Caco-2 (cell line): ENCODE results near the gene PNPLA7. TPM values are rescaled to one million over a fixed set of nuclear protein-coding genes. Genes with fewer than 3 reads are reported as not detected.
A peak's percentile ranks its signal among the peaks of the same experiment; 100 is the strongest.

Source experiments
- BruUV-seq: library from RNA; stranded (reverse); fragments of 400-500 nt; replicated peaks from 2 replicates; lab custom pipeline; 2021; lab: Mats Ljungman, UMichigan
- CTCF ChIA-PET: fragments of 300-600 bp; sonication (Branson Sonifier 250); formaldehyde crosslinking; loops from one replicate; lab custom pipeline; 2022; ENCODE audit warnings: antibody characterized with exemption; lab: Charles Lee
- POLR2A ChIA-PET: fragments of 300-600 bp; sonication (Branson Sonifier 250); formaldehyde crosslinking; loops from one replicate; lab custom pipeline; 2022; ENCODE audit warnings: antibody characterized with exemption; lab: Charles Lee
- DNase-seq, 2 experiments: peaks; one replicate each; pipeline versions ENCODE4 v3.0.0 to v3.0.0-alpha.2; 2020 to 2022
- H3K27me3 ChIP-seq: replicated peaks from 2 replicates; pipeline ENCODE4 v1.6.0; 2011; ENCODE audit warnings: low read length; ENCODE audit not compliant: control insufficient read depth, insufficient read depth
- H3K36me3 ChIP-seq: 2 replicates; pipeline ENCODE4 v1.5.1; 2011; ENCODE audit warnings: low read length; ENCODE audit not compliant: control insufficient read depth, insufficient read depth
- H3K4me1 ChIP-seq: fragments of 250-450 bp; sonication (Bioruptor Pico); 2 replicates; pipeline ENCODE4 v1.5.1; 2020; ENCODE audit warnings: mild to moderate bottlenecking
- H3K4me3 ChIP-seq: 2 replicates; pipeline ENCODE4 v1.5.1; 2011; ENCODE audit warnings: low read depth, mild to moderate bottlenecking, control low read depth, low read length
- H3K9me3 ChIP-seq: fragments of 250-450 bp; sonication (Bioruptor Pico); 2 replicates; pipeline ENCODE4 v1.5.1; 2020; ENCODE audit warnings: mild to moderate bottlenecking, moderate library complexity
- H3K27ac Mint-ChIP-seq: one replicate; pipeline ENCODE4 v1.8.0; 2022; ENCODE audit warnings: mixed read lengths; ENCODE audit not compliant: unreplicated experiment
- H3K27me3 Mint-ChIP-seq: one replicate; pipeline ENCODE4 v1.8.0; 2022; ENCODE audit warnings: mixed read lengths; ENCODE audit not compliant: insufficient read depth, unreplicated experiment
- H3K36me3 Mint-ChIP-seq: one replicate; pipeline ENCODE4 v1.8.0; 2022; ENCODE audit warnings: mild to moderate bottlenecking, mixed read lengths; ENCODE audit not compliant: insufficient read depth, unreplicated experiment
- H3K4me1 Mint-ChIP-seq: one replicate; pipeline ENCODE4 v1.8.0; 2022; ENCODE audit warnings: low read depth, mixed read lengths; ENCODE audit not compliant: unreplicated experiment
- H3K4me3 Mint-ChIP-seq: one replicate; pipeline ENCODE4 v1.8.0; 2022; ENCODE audit warnings: mild to moderate bottlenecking, moderate library complexity, mixed read lengths; ENCODE audit not compliant: unreplicated experiment
- H3K9me3 Mint-ChIP-seq: one replicate; pipeline ENCODE4 v1.8.0; 2022; ENCODE audit warnings: mixed read lengths; ENCODE audit not compliant: unreplicated experiment
- intact Hi-C: fragments of 100-400 bp; cut with micrococcal nuclease; formaldehyde crosslinking; loops from one replicate; pipeline ENCODE4 v1.10.0; 2022; ENCODE audit not compliant: unreplicated experiment
- total RNA-seq: library from RNA; stranded (reverse); gene quantifications from 2 replicates; pipeline ENCODE4 v1.2.3, GENCODE V29; 2022
- TF ChIP-seq, protein P1 (sequence below), 2 experiments: fragments of 200-600 bp in 1 of 2; IDR thresholded peaks; 1 replicate in 1 of 2; 2 replicates in 1 of 2; pipeline versions ENCODE4 v1.5.1 to v1.8.0; 2011 to 2022; ENCODE audit warnings: antibody characterized with exemption in 1 of 2, control low read depth in 1 of 2, inconsistent platforms in 1 of 2, low read depth in 1 of 2, low read length in 1 of 2, mild to moderate bottlenecking in 1 of 2, moderate library complexity in 1 of 2; ENCODE audit not compliant: insufficient read depth in 1 of 2, severe bottlenecking in 1 of 2, unreplicated experiment in 1 of 2

PNPLA7 gene
- total RNA-seq, 1 experiment from 2014 or later, result 1.8 TPM

DNA sequence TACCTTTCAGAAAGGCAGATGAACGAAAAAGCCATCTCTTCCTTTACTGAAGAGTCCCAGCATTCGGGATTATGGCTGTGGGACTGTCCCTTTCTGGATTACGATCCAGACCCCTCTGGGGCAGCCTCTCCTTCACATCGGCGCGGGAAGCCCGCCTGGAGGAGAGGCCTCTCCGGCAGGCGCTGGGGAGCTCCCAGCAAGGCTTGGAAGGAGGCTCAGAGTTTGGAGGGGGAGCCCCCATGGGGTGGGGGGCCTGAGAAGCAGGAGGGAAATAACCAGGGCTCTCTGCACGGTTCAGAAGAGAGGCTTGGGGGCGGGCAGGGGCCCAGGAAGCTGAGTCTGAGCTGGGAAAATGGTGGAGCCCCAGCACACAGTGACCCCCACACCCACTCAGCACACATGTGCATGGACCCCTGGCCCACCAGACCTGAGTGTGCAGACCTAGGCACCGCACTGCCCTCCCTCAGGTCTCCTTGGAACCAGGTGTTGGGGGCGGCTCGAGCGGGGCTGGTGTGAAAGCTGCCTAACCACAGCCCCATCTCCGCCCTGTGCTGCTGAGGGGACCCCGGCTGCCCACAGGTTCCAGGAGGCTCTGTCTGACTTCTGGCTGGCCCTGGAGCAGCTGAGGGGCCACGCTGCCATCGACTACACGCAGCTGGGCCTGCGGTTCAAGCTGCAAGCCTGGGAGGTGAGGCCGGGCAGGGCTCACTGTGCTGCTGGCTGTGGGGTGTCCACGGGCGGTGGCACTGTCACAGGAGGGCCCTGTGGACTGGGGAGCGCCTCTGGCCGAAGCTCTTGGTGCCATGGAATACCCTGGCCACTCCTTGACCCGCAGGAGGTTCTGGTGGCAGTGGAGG is 122.5 kb downstream of the PNPLA7 start:
- no TSS peak for BruUV-seq

DNA sequence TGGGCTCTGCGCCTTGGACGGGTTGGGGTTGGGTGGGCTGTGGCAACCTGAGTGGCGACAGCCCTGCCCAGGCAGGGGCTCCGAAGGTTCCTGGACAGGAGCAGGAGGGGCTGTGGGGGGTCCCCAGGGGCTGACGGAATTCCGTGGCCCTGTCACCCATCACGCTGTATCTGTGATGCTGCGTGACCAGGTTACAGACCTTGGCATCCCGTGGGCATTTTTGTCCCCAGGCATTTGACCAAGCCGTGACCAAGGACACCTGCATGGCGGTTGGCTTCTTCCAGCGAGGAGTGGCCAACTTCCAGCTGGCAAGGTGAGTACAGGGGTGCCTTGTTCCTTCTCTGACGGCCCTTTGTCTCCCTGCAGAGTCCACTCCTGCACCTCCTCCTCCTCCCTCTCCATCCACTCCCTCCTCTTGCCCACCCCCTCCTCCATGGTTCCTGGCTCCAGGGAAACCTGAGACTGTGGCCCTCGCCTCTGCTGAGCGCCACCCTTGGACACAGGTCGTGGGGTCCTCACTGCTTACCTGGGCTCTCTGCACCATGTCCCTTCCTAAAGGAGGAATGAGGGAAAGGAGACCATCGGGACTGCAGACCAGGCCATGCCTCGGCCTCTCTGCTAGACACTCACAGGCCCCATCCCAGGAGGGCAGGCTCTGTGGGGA is 124.1 kb downstream of the PNPLA7 start:
- H3K4me3 ChIP-seq, result no peak overlapping the region
- Mint-ChIP-seq H3K36me3 (peaks cover 6% of the 10 kb centered on the region), H3K27me3 (no peaks in the 10 kb centered on the region), H3K4me3 (no peak overlapping the region), H3K27ac (no peak overlapping the region), H3K4me1 (peaks cover 6% of the 10 kb centered on the region), H3K9me3 (no peaks in the 10 kb centered on the region)
- DNase-seq, result peak in 1 of 2 experiments; percentile 15
- TF ChIP-seq, protein P1, sequence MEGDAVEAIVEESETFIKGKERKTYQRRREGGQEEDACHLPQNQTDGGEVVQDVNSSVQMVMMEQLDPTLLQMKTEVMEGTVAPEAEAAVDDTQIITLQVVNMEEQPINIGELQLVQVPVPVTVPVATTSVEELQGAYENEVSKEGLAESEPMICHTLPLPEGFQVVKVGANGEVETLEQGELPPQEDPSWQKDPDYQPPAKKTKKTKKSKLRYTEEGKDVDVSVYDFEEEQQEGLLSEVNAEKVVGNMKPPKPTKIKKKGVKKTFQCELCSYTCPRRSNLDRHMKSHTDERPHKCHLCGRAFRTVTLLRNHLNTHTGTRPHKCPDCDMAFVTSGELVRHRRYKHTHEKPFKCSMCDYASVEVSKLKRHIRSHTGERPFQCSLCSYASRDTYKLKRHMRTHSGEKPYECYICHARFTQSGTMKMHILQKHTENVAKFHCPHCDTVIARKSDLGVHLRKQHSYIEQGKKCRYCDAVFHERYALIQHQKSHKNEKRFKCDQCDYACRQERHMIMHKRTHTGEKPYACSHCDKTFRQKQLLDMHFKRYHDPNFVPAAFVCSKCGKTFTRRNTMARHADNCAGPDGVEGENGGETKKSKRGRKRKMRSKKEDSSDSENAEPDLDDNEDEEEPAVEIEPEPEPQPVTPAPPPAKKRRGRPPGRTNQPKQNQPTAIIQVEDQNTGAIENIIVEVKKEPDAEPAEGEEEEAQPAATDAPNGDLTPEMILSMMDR (IDR thresholded peaks at IDR 0.05; ENCODE audit: insufficient read depth in 1 of 2, low read depth in 1 of 2, low read length in 1 of 2, severe bottlenecking in 1 of 2, unreplicated experiment in 1 of 2), result no peak
- ChIA-PET CTCF (no interaction called here), POLR2A (no interaction called here)
- no peaks in the 10 kb centered on the region for H3K27me3 ChIP-seq
- no peaks in the 10 kb centered on the region for H3K9me3 ChIP-seq
- intact Hi-C loops, result no loop called here
- peaks cover 16% of the 10 kb centered on the region for H3K4me1 ChIP-seq
- no peaks in the 10 kb centered on the region for H3K36me3 ChIP-seq
- BruUV-seq, result no TSS peak

More for the DNA sequence above, 122.5 kb downstream of the PNPLA7 start:
- no peak overlapping the region for H3K27ac Mint-ChIP-seq
- peaks cover 6% of the 10 kb centered on the region for H3K4me1 Mint-ChIP-seq
- Histone ChIP-seq H3K9me3 (no peaks in the 10 kb centered on the region), H3K4me1 (peaks cover 16% of the 10 kb centered on the region), H3K27me3 (no peaks in the 10 kb centered on the region), H3K4me3 (no peak overlapping the region), H3K36me3 (no peaks in the 10 kb centered on the region)
- no peaks in the 10 kb centered on the region for H3K9me3 Mint-ChIP-seq
- H3K4me3 Mint-ChIP-seq, result no peak overlapping the region
- ChIA-PET CTCF (interaction anchor here (0.6 to 1.0 kb wide), 2 partner anchors 15 to 107 kb away, joined by 3 to 6 read pairs; no protein-coding TSS in a partner anchor), POLR2A (no interaction called here)
- H3K36me3 Mint-ChIP-seq, result peaks cover 6% of the 10 kb centered on the region
- DNase-seq, result no peak
- no peaks in the 10 kb centered on the region for H3K27me3 Mint-ChIP-seq
- TF ChIP-seq, protein P1 (IDR thresholded peaks at IDR 0.05; ENCODE audit: insufficient read depth in 1 of 2, low read depth in 1 of 2, low read length in 1 of 2, severe bottlenecking in 1 of 2, unreplicated experiment in 1 of 2), result no peak
- intact Hi-C loops, result loop anchor here (1.0 kb wide), 1 partner anchor 18 kb away; no protein-coding TSS in a partner anchor
